Raji (cell line): ENCODE results near the gene STARD8.

Experiments
- POLR2A ChIP-seq: IDR thresholded peaks from 2 replicates; pipeline ENCODE4 v1.6.1; 2011; ENCODE audit warnings: low read depth, low read length, control low read depth; ENCODE audit not compliant: insufficient read depth

STARD8 gene

GRCh38 chrX:68697465-68698125 lies 50.1 kb downstream of the STARD8 start:
- no peak for TF ChIP-seq POLR2A

GRCh38 chrX:68698942-68699341 lies 51.5 kb downstream of the STARD8 start:
- TF ChIP-seq POLR2A, result no peak

GRCh38 chrX:68699960-68700746 lies 52.7 kb downstream of the STARD8 start:
- no peak for TF ChIP-seq POLR2A

GRCh38 chrX:68703369-68703768 lies 55.9 kb downstream of the STARD8 start:
- TF ChIP-seq POLR2A, result no peak

GRCh38 chrX:68703846-68704245 lies 56.4 kb downstream of the STARD8 start:
- no peak for TF ChIP-seq POLR2A

- no peak for TF ChIP-seq POLR2A
Observed at GRCh38 chrX:68705986-68706385, 58.5 kb downstream of the STARD8 start.

- no peak for TF ChIP-seq POLR2A
Observed at GRCh38 chrX:68708503-68709290, 61.2 kb downstream of the STARD8 start.

GRCh38 chrX:68710870-68711576 lies 63.6 kb downstream of the STARD8 start:
- TF ChIP-seq POLR2A, result no peak

- no peak for TF ChIP-seq POLR2A
Observed at GRCh38 chrX:68711845-68712244, 64.4 kb downstream of the STARD8 start.

GRCh38 chrX:68714856-68715255 lies 67.4 kb downstream of the STARD8 start:
- TF ChIP-seq POLR2A, result no peak

GRCh38 chrX:68717196-68717595 lies 69.7 kb downstream of the STARD8 start:
- TF ChIP-seq POLR2A, result no peak

GRCh38 chrX:68717663-68718442 lies 70.4 kb downstream of the STARD8 start:
- TF ChIP-seq POLR2A, result no peak

GRCh38 chrX:68718443-68718820 lies 71.0 kb downstream of the STARD8 start:
- TF ChIP-seq POLR2A, result no peak

GRCh38 chrX:68719181-68719903 lies 71.9 kb downstream of the STARD8 start:
- TF ChIP-seq POLR2A, result no peak

GRCh38 chrX:68719904-68720614 lies 72.6 kb downstream of the STARD8 start:
- no peak for TF ChIP-seq POLR2A
